Smooth muscle cell (in vitro differentiated cells): ENCODE results near the gene NMRK1. TPM values are rescaled to one million over a fixed set of nuclear protein-coding genes. Genes with fewer than 3 reads are reported as not detected.

Experiments used
- DNase-seq: peaks from one replicate; lab custom pipeline; 2025; ENCODE audit not compliant: unreplicated experiment; lab: John Stamatoyannopoulos, UW
- H2AFZ ChIP-seq: fragments of 200-600 bp; sonication (generic); 2 replicates; pipeline ENCODE4 v1.6.0; 2016; ENCODE audit warnings: antibody characterized with exemption, low read depth, mild to moderate bottlenecking
- H3F3A ChIP-seq: fragments of 200-600 bp; sonication (generic); 2 replicates; pipeline ENCODE4 v1.6.0; 2017; ENCODE audit warnings: antibody characterized with exemption, low read depth
- H3K27ac ChIP-seq: fragments of 200-600 bp; sonication (generic); 2 replicates; pipeline ENCODE4 v1.5.1; 2016; ENCODE audit warnings: low read depth, mild to moderate bottlenecking
- H3K27me3 ChIP-seq: fragments of 200-600 bp; sonication (generic); 2 replicates; pipeline ENCODE4 v1.6.1; 2016; ENCODE audit warnings: low read depth, mild to moderate bottlenecking
- H3K36me3 ChIP-seq: fragments of 200-600 bp; sonication (generic); 2 replicates; pipeline ENCODE4 v1.5.1; 2016; ENCODE audit warnings: low read depth
- H3K4me1 ChIP-seq: fragments of 200-600 bp; sonication (generic); 2 replicates; pipeline ENCODE4 v1.5.1; 2016; ENCODE audit warnings: low read depth
- H3K4me2 ChIP-seq: fragments of 200-600 bp; sonication (generic); 2 replicates; pipeline ENCODE4 v1.6.0; 2016; ENCODE audit warnings: mild to moderate bottlenecking
- H3K4me3 ChIP-seq: fragments of 200-600 bp; sonication (generic); 2 replicates; pipeline ENCODE4 v1.5.1; 2016; ENCODE audit warnings: mild to moderate bottlenecking
- H3K79me2 ChIP-seq: fragments of 200-600 bp; sonication (generic); 2 replicates; pipeline ENCODE4 v1.6.0; 2016; ENCODE audit warnings: low read depth, mild to moderate bottlenecking
- H3K9ac ChIP-seq: fragments of 200-600 bp; sonication (generic); 2 replicates; pipeline ENCODE4 v1.6.0; 2016; ENCODE audit warnings: low read depth
- H3K9me3 ChIP-seq: fragments of 200-600 bp; sonication (generic); replicated peaks from 2 replicates; pipeline ENCODE4 v1.5.1; 2016; ENCODE audit warnings: low read depth
- H4K20me1 ChIP-seq: fragments of 200-600 bp; sonication (generic); 2 replicates; pipeline ENCODE4 v1.6.0; 2016; ENCODE audit warnings: low read depth
- WGBS: methylation state at CpG from one replicate; pipeline ENCODE4 v1.1.7; 2016; ENCODE audit warnings: low lambda C conversion rate; 5-methylcytosine and 5-hydroxymethylcytosine counted together
- polyA plus RNA-seq: library from polyadenylated mRNA; unstranded; fragments of >200 nt; fragmentation: Nextera tagmentation; extraction: Ambion mirVana; gene quantifications from 2 replicates; pipeline ENCODE4 v1.2.1, GENCODE V29; 2016
- total RNA-seq: library from RNA; depleted of rRNA; stranded (reverse); fragments of >200 nt; gene quantifications from 2 replicates; pipeline ENCODE4 v1.2.3, GENCODE V29; 2014
- TF ChIP-seq, protein P1 (sequence below): fragments of 200-600 bp; sonication (generic); IDR thresholded peaks from 2 replicates; pipeline ENCODE4 v1.5.1; 2017; ENCODE audit warnings: borderline replicate concordance, mild to moderate bottlenecking, antibody characterized with exemption; ENCODE audit not compliant: insufficient read depth, poor library complexity, severe bottlenecking

NMRK1 gene
- total and polyA plus RNA-seq, 2 experiments from 2014 or later, result 12.3 to 16.4 TPM

DNA sequence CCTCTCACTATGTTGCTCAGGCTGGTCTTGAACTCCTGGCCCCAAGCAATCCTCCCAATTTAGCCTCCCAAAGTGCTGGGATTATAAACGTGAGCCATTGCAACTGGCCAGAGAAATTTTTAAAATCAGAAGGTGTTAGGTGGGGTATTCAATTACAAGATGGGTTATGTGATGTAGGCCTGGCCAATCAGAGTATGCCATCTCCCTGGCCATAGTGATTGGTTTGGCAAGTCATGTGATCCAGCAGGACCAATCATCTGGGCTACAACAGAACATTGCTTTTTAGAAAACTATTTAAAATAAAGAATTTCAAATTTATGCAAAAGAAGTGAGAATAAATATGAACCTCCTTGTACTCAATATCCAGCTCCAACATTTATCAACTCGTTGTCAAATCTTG, 22.4 kb downstream of the NMRK1 start:
- Histone ChIP-seq H3K27me3 (no peaks in the 10 kb centered on the region), H3K9ac (no peak overlapping the region), H3F3A (peaks cover 8% of the 10 kb centered on the region), H3K79me2 (no peaks in the 10 kb centered on the region), H3K27ac (no peak overlapping the region), H2AFZ (no peak overlapping the region), H3K36me3 (no peaks in the 10 kb centered on the region), H3K9me3 (no peaks in the 10 kb centered on the region), H3K4me1 (no peaks in the 10 kb centered on the region), H3K4me3 (no peak overlapping the region), H4K20me1 (no peaks in the 10 kb centered on the region), H3K4me2 (no peak overlapping the region)
- TF ChIP-seq, protein P1, sequence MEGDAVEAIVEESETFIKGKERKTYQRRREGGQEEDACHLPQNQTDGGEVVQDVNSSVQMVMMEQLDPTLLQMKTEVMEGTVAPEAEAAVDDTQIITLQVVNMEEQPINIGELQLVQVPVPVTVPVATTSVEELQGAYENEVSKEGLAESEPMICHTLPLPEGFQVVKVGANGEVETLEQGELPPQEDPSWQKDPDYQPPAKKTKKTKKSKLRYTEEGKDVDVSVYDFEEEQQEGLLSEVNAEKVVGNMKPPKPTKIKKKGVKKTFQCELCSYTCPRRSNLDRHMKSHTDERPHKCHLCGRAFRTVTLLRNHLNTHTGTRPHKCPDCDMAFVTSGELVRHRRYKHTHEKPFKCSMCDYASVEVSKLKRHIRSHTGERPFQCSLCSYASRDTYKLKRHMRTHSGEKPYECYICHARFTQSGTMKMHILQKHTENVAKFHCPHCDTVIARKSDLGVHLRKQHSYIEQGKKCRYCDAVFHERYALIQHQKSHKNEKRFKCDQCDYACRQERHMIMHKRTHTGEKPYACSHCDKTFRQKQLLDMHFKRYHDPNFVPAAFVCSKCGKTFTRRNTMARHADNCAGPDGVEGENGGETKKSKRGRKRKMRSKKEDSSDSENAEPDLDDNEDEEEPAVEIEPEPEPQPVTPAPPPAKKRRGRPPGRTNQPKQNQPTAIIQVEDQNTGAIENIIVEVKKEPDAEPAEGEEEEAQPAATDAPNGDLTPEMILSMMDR, result no peak
- no peak for DNase-seq
- 70% methylated on average over 2 of the region's 2 CpGs for WGBS

- Histone ChIP-seq H3F3A (peaks cover 8% of the 10 kb centered on the region), H3K4me1 (no peaks in the 10 kb centered on the region), H3K9ac (no peak overlapping the region), H3K9me3 (no peaks in the 10 kb centered on the region), H3K36me3 (no peaks in the 10 kb centered on the region), H3K4me3 (no peak overlapping the region), H3K79me2 (no peaks in the 10 kb centered on the region), H3K27me3 (no peaks in the 10 kb centered on the region), H2AFZ (no peak overlapping the region), H3K4me2 (peak overlapping the region; percentile 32), H4K20me1 (no peaks in the 10 kb centered on the region), H3K27ac (peak overlapping the region; percentile 27)
- 90% methylated on average over 2 of the region's 2 CpGs for WGBS
- TF ChIP-seq, protein P1, result no peak
- no peak for DNase-seq
Observed at GRCh38 chr9:75064307-75065025, 23.5 kb downstream of the NMRK1 start.

DNA sequence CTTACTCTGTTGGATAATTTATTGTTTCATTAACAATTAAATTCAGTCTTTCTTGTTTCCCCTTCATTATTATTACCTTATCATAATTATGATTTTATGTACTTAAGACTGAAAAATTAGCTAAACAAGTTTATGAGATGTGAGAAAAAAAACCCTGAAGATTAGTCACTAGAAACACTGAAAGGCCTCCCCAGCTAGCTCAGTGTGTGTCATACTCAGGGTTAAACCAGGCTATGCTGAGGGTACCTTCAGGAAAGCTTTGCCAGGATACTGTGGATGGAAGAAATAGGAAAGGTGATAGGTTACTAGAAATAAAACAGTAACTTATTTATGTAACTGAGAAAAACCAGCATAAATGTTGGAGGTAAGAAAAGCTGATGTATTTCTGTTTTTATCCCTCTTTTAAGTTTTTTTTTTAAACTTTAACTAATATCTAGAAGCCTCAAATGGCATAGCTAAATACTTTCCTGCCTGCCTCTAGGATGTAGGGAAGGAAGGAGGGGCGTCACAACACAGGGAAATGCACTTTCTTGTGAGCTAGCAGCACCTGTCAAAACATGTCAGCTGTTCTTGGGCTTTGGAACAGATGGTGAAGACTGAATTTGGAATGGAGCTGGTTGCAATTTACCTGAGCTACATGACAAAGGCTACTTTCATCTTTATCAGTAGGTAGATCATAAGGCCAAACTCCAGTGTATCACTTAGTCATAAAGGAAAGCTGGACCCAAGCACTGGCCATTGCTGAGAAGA, 24.2 kb downstream of the NMRK1 start:
- H3F3A ChIP-seq, result peaks cover 8% of the 10 kb centered on the region
- peak overlapping the region; percentile 32 for H3K4me2 ChIP-seq
- no peaks in the 10 kb centered on the region for H3K36me3 ChIP-seq
- H2AFZ ChIP-seq, result no peak overlapping the region
- H3K4me1 ChIP-seq, result no peaks in the 10 kb centered on the region
- H3K27ac ChIP-seq, result no peak overlapping the region
- WGBS, result 85% methylated on average over 1 of the region's 1 CpG
- TF ChIP-seq, protein P1, result no peak
- H3K27me3 ChIP-seq, result no peaks in the 10 kb centered on the region
- H3K4me3 ChIP-seq, result no peak overlapping the region
- H3K79me2 ChIP-seq, result no peaks in the 10 kb centered on the region
- H3K9ac ChIP-seq, result no peak overlapping the region
- no peaks in the 10 kb centered on the region for H3K9me3 ChIP-seq
- H4K20me1 ChIP-seq, result no peaks in the 10 kb centered on the region
- no peak for DNase-seq
